Activated B cell treated with CpG ODN at 0.5 μM for 24 hours (primary cell): ENCODE data around the gene SEPTIN3. TPM values are rescaled to one million over a fixed set of nuclear protein-coding genes. Genes with fewer than 3 reads are reported as not detected.

Experiments used
- ATAC-seq: fragments of 200-7000 bp; cut with Tn5 transposase; one replicate; pipeline ENCODE4 v1.10.0; 2021; ENCODE audit warnings: low read depth, mild to moderate bottlenecking, moderate library complexity
- CTCF ChIA-PET: fragments of 350-600 bp; sonication (Branson Sonifier 250); formaldehyde crosslinking; loops from one replicate; lab custom pipeline; 2021; ENCODE audit warnings: antibody characterized with exemption; lab: Charles Lee
- POLR2A ChIA-PET: fragments of 350-600 bp; sonication (Branson Sonifier 250); formaldehyde crosslinking; loops from one replicate; lab custom pipeline; 2021; ENCODE audit warnings: antibody characterized with exemption; lab: Charles Lee
- DNase-seq: peaks from one replicate; pipeline ENCODE4 v3.0.0; 2022
- H3K27ac Mint-ChIP-seq: one replicate; pipeline ENCODE4 v1.8.0; 2020; ENCODE audit warnings: mixed read lengths
- H3K27me3 Mint-ChIP-seq: one replicate; pipeline ENCODE4 v1.8.0; 2021; ENCODE audit warnings: mixed read lengths
- H3K36me3 Mint-ChIP-seq: one replicate; pipeline ENCODE4 v1.8.0; 2021; ENCODE audit warnings: low read depth, mixed read lengths
- H3K4me1 Mint-ChIP-seq: one replicate; pipeline ENCODE4 v1.8.0; 2021; ENCODE audit warnings: mixed read lengths
- H3K4me3 Mint-ChIP-seq: one replicate; pipeline ENCODE4 v1.8.0; 2020; ENCODE audit warnings: mild to moderate bottlenecking, mixed read lengths
- H3K9me3 Mint-ChIP-seq: one replicate; pipeline ENCODE4 v1.8.0; 2020; ENCODE audit warnings: mixed read lengths
- CTCF ChIP-seq: fragments of 200-600 bp; IDR thresholded peaks from one replicate; pipeline ENCODE4 v1.8.0; 2022; ENCODE audit warnings: antibody characterized with exemption, mild to moderate bottlenecking
- intact Hi-C: fragments of 100-400 bp; cut with micrococcal nuclease; formaldehyde crosslinking; loops from one replicate; pipeline ENCODE4 v1.15.1; 2024
- total RNA-seq: library from RNA; stranded (reverse); gene quantifications from 2 replicates; pipeline ENCODE4 v1.2.3, GENCODE V29; 2022

The SEPTIN3 gene
- total RNA-seq, 1 donor from 2014 or later: 0.49 TPM

DNA sequence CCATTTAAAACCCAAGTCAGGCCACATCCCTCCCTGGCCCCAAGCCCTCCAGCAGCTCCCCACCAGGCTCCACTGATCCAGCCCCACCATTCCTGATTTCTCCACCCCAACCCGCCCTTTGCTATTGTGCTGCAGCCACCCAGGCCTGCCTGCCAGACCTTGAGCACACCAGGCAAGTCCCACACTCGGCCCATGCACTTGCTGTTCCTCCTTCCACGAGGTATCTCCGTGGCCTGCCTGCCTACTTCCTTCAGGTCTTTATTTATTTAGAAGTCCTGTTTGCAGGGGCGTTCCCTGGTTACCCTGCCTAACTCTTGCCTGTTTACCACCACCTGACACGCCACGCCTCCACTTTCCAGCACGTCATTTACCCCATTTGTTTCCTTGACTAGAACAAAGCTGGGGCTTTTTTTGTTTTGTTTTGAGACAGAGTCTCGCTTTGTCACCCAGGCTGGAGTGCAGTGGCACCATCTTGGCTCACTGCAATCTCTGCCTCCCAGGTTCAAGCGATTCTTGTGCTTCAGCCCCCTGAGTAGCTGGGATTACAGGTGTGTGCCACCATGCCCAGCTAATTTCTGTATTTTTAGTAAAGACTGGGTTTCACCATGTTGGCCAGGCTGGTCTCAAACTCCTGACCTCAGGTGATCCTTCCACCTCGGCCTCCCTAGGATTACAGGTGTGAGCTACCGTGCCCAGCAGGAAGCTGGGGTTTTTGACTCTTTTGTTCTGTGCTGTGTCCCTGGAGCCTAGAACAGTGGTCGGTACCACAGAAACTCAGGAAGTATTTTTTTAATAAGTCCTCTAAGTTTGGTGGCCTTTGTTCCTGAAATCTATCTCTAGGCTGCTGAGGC is 29.0 kb upstream of the SEPTIN3 start:
- Mint-ChIP-seq H3K27ac (peak overlapping the region; percentile 100), H3K36me3 (peaks cover 5% of the 10 kb centered on the region), H3K4me1 (peaks cover 65% of the 10 kb centered on the region), H3K9me3 (no peaks in the 10 kb centered on the region), H3K4me3 (peak overlapping the region; percentile 92), H3K27me3 (no peaks in the 10 kb centered on the region)
- POLR2A ChIA-PET: interaction anchor here (1.0 to 9.1 kb wide), 27 partner anchors 8 to 467 kb away, joined by 3 to 1414 read pairs (median 6); partner anchors contain the start of genes CCDC134, MEI1, SHISA8 and SMDT1
- peak; percentile 84 for DNase-seq
- CTCF ChIA-PET: interaction anchor here (0.6 to 9.1 kb wide), 26 partner anchors 10 to 274 kb away, joined by 3 to 258 read pairs (median 6); partner anchors contain the start of genes CCDC134, MEI1, SREBF2 and TNFRSF13C
- intact Hi-C loops: loop anchor here (1.0 to 10.0 kb wide), 9 partner anchors 9 to 985 kb away; partner anchors contain the start of genes POLR3H, RBX1 and TNFRSF13C
- TF ChIP-seq CTCF: no peak
- peak; percentile 41 for ATAC-seq

DNA sequence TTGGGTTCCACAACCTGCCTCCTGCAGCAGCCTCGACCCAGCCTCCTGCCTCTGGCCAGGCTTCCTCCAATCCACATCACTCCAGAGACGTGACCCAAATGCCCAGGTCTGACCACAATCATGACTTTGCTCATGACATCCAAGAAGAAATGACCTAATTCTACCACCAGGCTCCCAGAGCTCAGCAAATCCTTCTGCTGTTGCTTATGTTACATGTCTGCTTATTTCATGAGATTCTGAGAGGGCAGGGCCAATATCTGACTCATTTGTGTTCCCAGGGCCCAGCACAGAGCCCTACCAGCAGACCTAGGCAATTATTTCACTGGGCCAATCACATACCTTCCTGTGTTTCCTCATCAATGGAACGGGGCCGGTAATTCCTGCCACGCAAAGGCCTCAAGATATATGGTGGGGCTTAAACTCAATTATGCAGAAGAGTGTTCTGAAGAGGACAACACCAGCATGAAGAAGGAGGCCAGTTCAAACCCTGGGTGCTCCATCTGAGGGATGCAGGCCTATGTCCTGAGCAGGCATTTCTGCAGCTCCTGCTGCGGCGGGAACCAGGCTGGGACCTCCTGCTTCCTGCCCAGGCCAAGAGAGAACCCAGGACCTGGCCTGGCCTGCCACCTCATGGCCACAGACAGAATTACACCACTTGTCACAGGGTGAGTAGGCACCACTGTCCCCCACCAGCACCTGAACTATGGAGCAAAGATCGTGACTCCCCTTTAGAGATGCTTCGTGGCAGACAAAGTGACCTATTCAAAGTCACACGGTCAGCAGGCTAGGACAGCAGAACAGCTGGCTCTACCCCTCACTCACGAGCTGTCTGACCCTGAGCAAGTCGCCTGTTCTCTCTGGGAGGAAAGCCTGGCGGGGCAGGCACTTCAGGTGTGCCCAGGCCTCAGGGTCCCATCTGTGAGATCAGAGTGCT is 28.1 kb upstream of the SEPTIN3 start:
- ChIA-PET CTCF (interaction anchor here (0.6 to 9.1 kb wide), 30 partner anchors 9 to 275 kb away, joined by 3 to 258 read pairs (median 5); partner anchors contain the start of genes CCDC134, MEI1, SMIM45 and SREBF2), POLR2A (interaction anchor here (0.6 to 9.1 kb wide), 29 partner anchors 8 to 468 kb away, joined by 3 to 1414 read pairs (median 6); partner anchors contain the start of genes CCDC134, MEI1, SHISA8 and SMDT1)
- DNase-seq (peak; percentile 85), ATAC-seq (peak; percentile 55)
- H3K27ac Mint-ChIP-seq: peak overlapping the region; percentile 100
- intact Hi-C loops: loop anchor here (1.0 to 5.0 kb wide), 12 partner anchors 10 to 399 kb away; partner anchors contain the start of genes POLR3H and TNFRSF13C
- no peaks in the 10 kb centered on the region for H3K27me3 Mint-ChIP-seq
- H3K4me3 Mint-ChIP-seq: peak overlapping the region; percentile 92
- H3K9me3 Mint-ChIP-seq: no peaks in the 10 kb centered on the region
- H3K36me3 Mint-ChIP-seq: peaks cover 5% of the 10 kb centered on the region
- H3K4me1 Mint-ChIP-seq: peaks cover 61% of the 10 kb centered on the region
- no peak for TF ChIP-seq CTCF

DNA sequence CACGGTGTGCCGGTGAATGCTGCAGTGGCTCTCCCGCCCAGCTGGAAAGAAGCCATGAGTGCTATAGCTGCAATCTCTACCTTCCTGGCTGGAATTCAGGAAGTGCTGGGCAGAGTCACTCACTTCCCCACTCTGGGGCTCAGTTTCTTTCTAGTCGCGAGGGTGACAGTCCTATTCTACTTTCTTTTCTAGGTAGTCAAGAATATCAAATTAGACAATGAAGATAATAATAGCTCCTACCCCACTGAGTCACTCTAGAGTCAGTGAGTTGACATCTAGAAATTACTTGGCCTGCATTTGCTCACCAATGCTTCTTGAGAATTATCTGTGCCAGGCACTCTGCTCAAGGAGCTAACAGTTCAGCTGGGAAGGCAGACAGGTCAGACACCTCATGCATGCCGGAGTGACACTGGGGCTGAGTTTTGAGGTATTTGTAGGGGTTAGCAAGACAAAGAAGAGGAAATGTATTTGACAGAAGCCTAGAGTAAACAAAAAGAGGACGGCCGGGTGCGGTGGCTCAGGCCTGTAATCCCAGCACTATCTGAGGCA is 25.5 kb upstream of the SEPTIN3 start:
- no peak overlapping the region for H3K27ac Mint-ChIP-seq
- H3K9me3 Mint-ChIP-seq: no peaks in the 10 kb centered on the region
- DNase-seq (no peak), ATAC-seq (no peak)
- H3K36me3 Mint-ChIP-seq: peaks cover 5% of the 10 kb centered on the region
- no peak overlapping the region for H3K4me3 Mint-ChIP-seq
- H3K4me1 Mint-ChIP-seq: peaks cover 52% of the 10 kb centered on the region
- TF ChIP-seq CTCF: no peak
- intact Hi-C loops: loop anchor here (5.0 kb wide), 2 partner anchors 36 to 401 kb away; partner anchors contain the start of gene POLR3H
- CTCF ChIA-PET: interaction anchor here (0.8 to 3.2 kb wide), 3 partner anchors 18 to 247 kb away, joined by 3 to 14 read pairs (median 8); partner anchors contain the start of gene TNFRSF13C
- POLR2A ChIA-PET: interaction anchor here (0.7 to 5.2 kb wide), 7 partner anchors 8 to 246 kb away, joined by 3 to 68 read pairs (median 4); partner anchors contain the start of genes SMIM45, SREBF2 and TNFRSF13C
- no peaks in the 10 kb centered on the region for H3K27me3 Mint-ChIP-seq

GRCh38 chr22:41946629-41947423 is 22.4 kb upstream of the SEPTIN3 start, which contains the start of gene CENPM:
Gene CENPM (minus strand): TSS chr22:41947152. CDS start chr22:41947076, 76 bp downstream.
- CTCF ChIA-PET: interaction anchor here (1.2 to 2.0 kb wide), 4 partner anchors 10 to 250 kb away, joined by 4 to 12 read pairs (median 9); partner anchors contain the start of gene TNFRSF13C
- POLR2A ChIA-PET: interaction anchor here (0.5 to 5.2 kb wide), 30 partner anchors 8 to 478 kb away, joined by 3 to 68 read pairs (median 4); partner anchors contain the start of genes ACO2, CCDC134, DESI1 and MEI1
- Mint-ChIP-seq H3K27ac (peak within 1 kb of the TSS; percentile 80), H3K4me3 (peak within 1 kb of the TSS; percentile 91), H3K9me3 (no peaks in the 10 kb centered on the region), H3K4me1 (peaks cover 52% of the 10 kb centered on the region), H3K27me3 (no peaks in the 10 kb centered on the region), H3K36me3 (no peaks in the 10 kb centered on the region)
- intact Hi-C loops: loop anchor here (5.0 kb wide), 1 partner anchor 200 kb away; no protein-coding TSS in a partner anchor
- DNase-seq: peak; percentile 84
- ATAC-seq: peak; percentile 91
- TF ChIP-seq CTCF: no peak
